Ureter (tissue), 1 donor: ENCODE data around the gene ACYP2. TPM values are rescaled to one million over a fixed set of nuclear protein-coding genes. Genes with fewer than 3 reads are reported as not detected.
"Not testable (repeated sequence)": the region's sequence is repeated elsewhere in the genome, so short reads cannot be mapped to it uniquely, and the experiment has no call there.

Experiments used
- DNase-seq: peaks from one replicate; pipeline ENCODE4 v3.0.0-alpha.2; 2020; ENCODE audit warnings: low spot score
- total RNA-seq: library from RNA; stranded (reverse); gene quantifications from one replicate; pipeline ENCODE4 v1.2.4, GENCODE V29; 2023
- donor health status: DM: yes; HTN: yes; CAD: no.

Gene ACYP2
- total RNA-seq, 1 donor from 2014 or later = 22.9 TPM

DNA sequence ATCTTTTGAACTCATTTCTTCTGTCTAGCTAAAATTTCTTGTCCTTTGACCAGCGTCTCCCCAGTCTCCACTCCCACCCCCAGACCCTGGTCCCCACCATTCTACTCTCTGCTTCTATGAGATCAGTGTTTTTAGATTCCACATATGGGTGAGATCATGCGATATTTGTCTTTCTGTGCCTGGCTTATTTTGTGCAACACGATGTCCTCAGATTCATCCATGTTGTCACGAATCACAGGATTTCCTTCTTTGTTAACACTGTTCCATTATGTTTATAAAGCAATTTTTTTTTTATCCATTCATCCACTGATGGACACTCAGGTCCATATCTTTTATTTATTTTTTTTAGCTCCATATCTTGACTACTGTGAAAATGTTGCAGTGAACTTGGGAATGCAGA is 16.0 kb upstream of the ACYP2 start:
- no peak for DNase-seq

DNA sequence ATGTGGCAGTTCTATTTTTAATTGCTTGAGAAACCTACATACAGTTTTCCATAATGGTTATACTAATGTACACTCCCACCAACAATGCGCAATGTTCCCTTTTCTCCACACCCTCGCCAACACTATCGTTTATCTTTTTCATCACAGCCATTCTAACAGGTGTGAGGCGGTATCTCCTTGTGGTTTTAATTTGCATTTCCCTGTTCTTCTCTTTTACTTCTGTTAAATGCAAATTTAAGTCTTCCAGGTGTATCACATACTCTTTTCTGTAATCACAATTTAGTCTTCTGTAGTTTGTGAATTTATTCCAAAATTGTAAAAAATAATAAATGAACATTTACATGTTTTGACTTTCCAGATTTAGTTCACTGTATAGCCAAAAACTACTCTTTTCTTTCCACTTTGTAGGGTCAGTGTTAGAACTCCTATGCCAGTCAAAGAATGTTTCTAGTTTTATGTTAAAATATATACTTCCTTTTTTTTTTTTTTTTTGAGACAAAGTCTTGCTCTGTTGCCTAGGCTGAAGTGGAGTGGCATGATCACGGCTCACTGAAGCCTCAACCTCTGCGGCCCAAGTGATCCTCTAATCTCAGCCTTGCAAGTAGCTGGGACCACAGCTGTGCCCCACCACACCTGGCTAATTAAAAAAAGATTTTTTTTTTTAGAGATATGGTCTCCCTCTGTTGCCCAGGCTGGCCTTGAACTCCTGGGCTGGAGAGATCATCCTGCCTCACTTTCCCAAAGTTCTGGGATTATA is 15.4 kb upstream of the ACYP2 start:
- no peak for DNase-seq

DNA sequence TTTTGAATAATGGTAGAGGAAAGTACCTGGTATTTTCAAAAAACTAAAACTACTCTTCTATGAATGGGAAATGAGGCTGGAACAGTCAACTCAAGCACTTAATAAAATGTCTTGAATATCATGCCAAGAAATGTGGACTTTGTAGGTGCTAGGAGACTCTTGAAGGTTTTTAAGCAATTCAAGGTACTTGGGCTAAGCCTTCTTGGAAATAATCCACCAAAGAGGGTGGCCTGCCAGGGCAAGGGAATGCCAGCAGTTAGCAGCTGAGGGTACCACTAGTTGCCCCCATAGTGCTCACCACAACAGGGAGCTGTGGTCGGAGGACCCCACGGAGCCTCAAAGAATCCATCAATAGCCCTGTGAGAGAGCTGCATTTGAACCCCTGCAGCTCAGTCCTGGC is 14.6 kb upstream of the ACYP2 start:
- DNase-seq = no peak

- peak; percentile 74 for DNase-seq
Measured at GRCh38 chr2:54103454-54104314, 11.7 kb upstream of the ACYP2 start.

DNA sequence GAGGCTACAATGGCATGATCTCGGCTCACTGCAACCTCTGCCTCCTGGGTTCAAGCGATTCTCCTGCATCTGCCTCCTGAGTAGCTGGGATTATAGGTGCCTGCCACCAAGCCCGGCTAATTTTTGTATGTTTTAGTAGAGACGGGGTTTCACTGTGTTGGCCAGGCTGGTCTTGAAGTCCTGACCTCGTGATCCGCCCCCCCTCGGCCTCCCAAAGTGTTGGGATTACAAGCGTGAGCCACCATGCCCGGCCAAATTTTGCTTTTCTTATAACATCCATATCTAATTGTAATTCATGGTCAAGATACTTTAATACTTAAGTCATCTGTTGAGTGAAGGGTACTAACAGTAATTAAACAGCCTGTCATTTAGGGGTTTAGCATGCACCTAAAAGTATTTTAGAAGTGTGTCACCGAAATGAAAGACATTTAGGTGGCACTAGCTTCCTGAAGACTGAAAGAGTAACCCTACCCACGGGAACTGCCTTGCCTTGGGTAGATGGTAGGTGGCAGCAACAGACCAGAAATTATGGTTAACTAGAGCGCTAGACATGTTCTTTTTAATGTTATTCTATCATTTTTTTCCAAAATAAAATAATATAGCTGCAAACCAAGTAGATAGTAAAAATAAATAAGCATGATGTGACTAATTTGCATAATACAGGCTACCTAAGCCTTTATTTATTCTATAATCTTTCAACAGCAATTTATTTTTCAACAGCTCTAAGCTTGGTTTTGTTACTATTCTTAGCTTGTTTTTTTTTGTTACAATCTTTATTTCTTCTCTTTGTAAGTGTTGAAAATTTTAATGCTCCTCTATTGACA is 8.6 kb upstream of the ACYP2 start:
- DNase-seq = peak; percentile 52

DNA sequence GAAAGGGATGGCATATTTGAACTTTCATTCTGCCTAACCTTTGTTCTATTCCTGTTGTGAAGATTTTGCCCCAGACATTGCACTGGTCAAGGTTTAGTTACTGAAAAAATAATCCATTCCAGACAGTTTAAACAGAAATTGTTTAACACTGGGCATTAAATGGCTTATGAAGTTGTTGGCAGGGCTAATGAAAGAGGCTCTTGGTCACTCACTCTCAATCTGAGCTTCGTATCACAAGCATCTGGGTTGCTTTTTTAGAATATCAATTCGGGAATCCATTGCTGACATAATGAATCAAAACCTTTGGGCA is 8.0 kb upstream of the ACYP2 start:
- DNase-seq = no peak

DNA sequence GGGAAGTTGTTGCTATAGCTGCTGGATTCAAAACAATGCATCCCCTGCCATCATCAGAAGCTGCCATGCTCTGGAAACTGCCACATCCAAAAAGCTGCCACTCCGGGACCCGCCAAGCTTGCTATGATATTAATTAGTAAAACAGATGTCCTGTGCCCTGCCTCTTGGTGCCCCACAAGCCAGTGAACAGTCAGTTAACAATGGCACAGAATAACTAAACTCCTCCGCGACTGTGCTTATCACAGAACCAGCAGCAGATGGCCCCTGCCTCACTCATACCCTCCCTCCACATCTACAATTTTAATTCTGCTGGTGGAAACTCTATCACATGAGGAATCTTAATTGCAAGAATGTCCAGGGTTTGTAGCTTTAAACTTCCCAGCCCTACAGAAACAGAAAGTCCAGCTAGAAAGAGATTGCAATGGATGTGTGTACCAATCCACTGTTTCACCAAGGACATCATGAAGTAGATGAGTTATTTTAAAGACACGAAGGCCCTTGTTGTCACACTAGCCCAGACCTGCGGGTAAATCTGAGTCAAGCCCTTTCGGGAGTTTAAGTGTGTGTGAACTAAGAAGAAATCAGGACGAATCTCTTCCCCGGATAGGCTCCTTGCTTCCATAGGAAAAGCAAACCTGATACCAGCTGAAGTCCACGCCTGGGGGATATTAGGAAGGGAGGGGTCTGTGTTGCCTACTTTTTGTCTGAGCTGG is 7.4 kb upstream of the ACYP2 start:
- DNase-seq = no peak

GRCh38 chr2:54109848-54110247 is 5.6 kb upstream of the ACYP2 start:
- DNase-seq = no peak

- not testable (repeated sequence) for DNase-seq
Measured at GRCh38 chr2:54114479-54114878, 936 bp upstream of the ACYP2 start.

DNA sequence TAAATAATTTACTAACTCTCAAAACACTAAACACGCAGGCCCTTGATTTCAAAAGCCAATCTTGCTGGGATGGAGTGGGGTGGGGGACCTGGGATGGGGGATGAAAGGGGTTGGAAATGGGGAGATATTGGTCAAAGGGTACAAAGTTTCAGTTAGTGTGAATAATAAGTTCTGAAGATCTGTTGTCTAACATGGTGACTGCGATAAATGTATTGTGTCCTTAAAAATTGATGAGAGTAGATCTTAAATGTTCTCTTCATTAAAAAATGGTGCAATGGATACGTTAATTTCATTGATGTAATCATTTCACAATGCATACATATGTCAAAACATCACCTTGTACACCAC is 505 bp upstream of the ACYP2 start:
- no peak for DNase-seq

- DNase-seq = not testable (repeated sequence)
Measured at GRCh38 chr2:54116598-54116997, 1.2 kb downstream of the ACYP2 start.

- no peak for DNase-seq
Measured at GRCh38 chr2:54120950-54121349, 5.5 kb downstream of the ACYP2 start.

- no peak for DNase-seq
Measured at GRCh38 chr2:54122171-54122935, 6.9 kb downstream of the ACYP2 start.

DNA sequence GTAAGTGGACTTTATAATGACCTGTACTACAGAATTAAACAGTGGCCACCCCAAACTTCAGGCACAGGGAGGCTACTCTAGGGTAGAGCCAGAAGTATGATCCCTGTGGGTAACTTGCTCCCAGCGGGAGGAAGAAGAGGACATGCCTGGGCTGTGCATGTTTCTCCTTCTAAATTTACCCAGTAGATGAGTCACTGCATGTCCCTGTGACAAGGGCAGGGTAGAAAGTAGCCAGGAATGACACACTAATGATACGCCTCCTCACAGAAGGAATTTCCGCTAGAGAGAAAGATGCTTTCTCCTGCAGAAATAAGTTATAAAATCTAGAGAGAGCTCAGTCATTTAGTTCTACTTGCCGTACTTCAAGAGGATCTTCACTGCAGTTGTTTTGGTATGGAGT is 7.5 kb downstream of the ACYP2 start:
- no peak for DNase-seq

DNA sequence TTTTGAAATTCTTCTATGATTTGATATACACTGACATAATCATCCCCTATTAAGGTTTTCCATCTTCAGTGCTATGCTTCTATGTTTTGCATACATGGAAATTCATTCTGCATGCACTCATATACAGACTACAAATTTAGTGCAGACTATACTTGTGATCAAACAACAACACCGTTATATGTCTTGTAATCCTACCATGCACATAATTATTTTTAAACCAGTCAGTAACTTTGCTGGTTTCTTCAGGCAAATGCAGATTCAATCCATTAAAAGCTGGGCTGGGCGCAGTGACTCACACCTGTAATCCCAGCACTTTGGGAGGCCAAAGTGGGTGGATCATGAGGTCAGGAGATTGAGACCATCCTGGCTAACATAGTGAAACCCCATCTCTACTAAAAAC is 11.8 kb downstream of the ACYP2 start:
- DNase-seq = not testable (repeated sequence)

DNA sequence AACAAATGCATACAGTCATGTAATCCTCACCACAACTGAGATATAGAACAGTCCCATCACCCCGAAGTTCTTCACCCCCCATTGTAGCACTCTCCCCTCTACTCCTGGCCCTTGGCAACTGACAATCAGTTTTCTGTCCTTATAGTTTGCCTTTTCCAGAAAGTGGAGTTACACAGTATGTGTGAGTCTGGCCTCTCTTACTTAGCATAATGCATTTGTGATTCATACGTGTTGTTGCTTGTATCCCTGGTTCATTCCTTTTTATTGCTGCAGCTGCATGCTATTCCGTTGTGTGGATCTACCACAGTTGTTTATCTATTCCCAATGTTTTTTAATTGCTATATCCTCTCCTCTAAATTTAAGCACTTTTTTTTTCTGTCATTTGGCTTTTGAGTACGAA is 17.6 kb downstream of the ACYP2 start:
- DNase-seq = no peak

GRCh38 chr2:54139210-54139609 is 23.8 kb downstream of the ACYP2 start:
- no peak for DNase-seq

GRCh38 chr2:54143780-54144179 is 28.4 kb downstream of the ACYP2 start:
- no peak for DNase-seq

DNA sequence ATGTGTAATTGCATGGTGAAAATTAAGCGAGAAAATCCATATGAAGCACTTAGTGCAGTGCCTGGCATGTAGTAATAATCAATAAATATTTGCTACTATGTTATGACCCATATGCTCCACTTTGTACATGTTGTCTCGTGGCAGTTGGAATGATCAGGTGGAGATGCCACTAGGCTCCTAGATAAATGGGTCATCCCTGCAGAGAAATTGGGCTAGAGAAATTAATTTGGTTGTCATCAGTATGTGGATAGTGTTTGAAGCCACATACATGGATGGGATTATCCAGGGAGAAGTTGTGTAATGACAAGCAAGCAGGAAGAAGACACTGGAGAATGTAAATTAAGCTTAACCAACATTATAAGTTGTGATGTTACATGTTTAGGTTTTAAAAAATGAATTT is 33.0 kb downstream of the ACYP2 start:
- DNase-seq = no peak

- DNase-seq = no peak
Measured at GRCh38 chr2:54149638-54150441, 34.4 kb downstream of the ACYP2 start.
